ENCODE results near the gene GPX7.
"Not testable (repeated sequence)": the region's sequence is repeated elsewhere in the genome, so short reads cannot be mapped to it uniquely, and the experiment has no call there.

Gene GPX7

DNA sequence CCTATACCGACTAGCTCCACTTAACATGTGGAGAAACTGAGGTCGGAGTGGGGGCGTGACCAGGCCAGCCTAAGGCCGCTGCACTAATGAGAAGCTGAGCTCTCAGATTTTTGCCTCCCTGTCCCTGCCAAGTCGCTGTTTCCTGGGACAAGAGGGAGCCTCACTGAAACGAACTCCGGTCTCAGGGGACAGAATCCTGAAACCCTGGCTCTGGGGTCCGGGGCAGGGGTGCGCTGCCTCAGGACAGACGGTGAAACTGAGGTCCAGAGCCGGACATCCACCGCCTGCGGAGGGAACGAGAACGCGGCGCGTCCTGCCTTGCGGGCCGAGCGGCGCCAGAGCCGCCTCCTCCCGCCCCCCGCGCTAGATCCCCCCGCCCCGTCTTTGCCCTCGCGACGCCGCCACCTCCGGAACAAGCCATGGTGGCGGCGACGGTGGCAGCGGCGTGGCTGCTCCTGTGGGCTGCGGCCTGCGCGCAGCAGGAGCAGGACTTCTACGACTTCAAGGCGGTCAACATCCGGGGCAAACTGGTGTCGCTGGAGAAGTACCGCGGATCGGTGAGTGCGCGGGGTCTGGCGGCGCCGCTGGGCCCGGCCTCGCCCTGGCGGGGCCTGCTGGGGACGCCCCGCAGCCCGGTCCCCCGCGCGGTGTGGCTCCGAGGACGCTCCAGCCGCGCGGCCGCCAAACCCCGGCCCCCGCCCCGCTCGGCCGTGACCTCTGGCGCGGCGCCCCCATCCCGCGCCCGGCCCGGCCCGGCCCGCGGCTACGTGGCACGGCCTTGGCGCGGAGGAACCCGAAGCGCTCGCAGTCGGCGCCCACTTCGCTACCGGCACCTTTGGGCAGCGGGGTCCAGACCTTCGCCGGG is at the start of gene GPX7:
TSS of gene GPX7 (plus strand) at position 381 of the 865 bp plus-strand sequence. CDS start at position 420, 39 bp downstream.
- peak; percentile 24 for DNase-seq (ENCODE audit: low read depth)

DNA sequence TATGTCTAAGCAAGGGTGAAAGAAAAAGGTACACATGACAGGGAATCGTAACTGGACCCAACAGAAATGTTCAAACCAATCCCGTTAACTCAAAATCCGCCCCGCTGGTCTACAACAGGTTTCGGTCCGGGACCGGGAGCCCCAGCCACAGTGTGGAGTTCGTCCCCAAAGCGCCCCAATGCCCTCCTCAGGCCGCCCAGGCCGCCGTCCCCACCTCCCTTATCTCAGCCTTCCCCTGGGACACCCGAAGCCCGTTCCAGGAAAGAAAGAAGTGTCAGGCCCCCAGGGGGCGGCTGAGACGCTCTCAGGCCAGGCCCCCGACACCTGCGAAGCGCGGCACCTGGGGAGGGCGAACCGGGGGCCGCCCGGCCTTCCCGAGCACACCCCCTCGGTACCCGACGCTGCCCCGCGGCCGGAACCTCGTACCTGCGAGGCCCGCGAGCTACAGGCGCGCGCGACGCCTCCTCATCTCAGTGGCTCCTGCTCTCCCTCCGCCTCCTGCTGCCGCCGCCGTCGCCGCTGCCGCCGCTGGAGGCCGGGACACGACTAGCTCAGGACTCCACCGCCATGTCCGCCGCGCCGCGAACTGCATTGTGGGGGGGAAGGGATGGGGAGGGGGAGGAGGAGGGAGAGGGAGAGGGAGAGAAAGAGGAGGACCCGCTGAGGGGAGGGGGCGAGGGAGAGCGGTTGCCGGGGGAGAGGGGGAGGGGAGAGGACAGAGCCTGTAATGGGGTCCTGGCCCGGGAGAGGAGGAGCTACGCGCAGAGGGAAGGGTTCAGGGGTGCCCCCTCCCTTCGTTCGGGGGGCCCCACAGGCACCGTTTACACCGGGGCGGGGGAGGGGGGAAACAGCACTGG is 49.4 kb upstream of the GPX7 start, which contains the start of gene TUT4:
TSS of gene TUT4 (minus strand) at position 588 of the 857 bp plus-strand sequence. CDS start 26,812 bp downstream, outside the sequence.
- DNase-seq (ENCODE audit: low read depth): peak; percentile 42

GRCh38 chr1:52553362-52554266 is 48.6 kb upstream of the GPX7 start:
- DNase-seq (ENCODE audit: low read depth): peak; percentile 69

GRCh38 chr1:52554267-52554640 is 47.9 kb upstream of the GPX7 start:
- no peak for DNase-seq (ENCODE audit: low read depth)

GRCh38 chr1:52554756-52555155 is 47.4 kb upstream of the GPX7 start:
- DNase-seq (ENCODE audit: low read depth): no peak

- no peak for DNase-seq (ENCODE audit: low read depth)
Observed at GRCh38 chr1:52556641-52557360, 45.4 kb upstream of the GPX7 start.

DNA sequence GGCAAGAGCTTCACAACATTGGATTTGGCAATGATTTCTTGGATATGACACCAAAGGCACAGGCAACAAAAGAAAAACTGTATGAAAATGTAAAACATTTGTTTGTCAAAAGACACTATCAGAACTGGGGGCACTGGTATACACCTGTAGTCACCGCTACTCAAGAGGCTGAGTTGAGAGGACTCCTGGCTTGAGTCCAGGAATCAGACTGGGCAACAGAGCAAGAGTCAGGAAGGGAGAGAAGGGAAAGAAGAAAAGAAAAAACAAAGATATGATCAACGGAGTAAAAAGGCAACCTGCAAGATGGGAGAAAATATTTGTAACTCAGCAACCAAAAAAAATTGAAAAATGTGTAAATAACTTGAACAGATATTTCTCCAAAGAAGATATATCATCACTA is 43.2 kb upstream of the GPX7 start:
- no peak for DNase-seq (ENCODE audit: low read depth)

- no peak for DNase-seq (ENCODE audit: low read depth)
Observed at GRCh38 chr1:52559875-52560274, 42.3 kb upstream of the GPX7 start.

DNA sequence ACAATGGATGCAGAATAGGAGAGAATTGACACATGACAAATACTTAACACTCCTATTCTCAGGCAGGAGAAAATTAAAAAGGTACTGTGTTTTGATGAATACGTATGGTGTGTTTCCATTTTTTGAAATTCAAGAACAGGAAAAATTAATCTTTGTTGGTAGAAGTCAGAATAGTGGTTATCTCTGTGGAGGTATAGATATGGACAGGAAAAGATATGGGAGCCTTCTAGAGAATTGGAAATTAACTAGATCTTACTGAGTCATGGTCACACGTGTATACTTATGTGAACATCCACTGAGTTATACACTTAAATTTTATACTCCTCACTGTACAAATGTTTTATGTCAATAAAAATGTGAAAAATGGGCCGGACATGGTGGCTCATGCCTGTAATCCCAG is 39.4 kb upstream of the GPX7 start:
- no peak for DNase-seq (ENCODE audit: low read depth)

DNA sequence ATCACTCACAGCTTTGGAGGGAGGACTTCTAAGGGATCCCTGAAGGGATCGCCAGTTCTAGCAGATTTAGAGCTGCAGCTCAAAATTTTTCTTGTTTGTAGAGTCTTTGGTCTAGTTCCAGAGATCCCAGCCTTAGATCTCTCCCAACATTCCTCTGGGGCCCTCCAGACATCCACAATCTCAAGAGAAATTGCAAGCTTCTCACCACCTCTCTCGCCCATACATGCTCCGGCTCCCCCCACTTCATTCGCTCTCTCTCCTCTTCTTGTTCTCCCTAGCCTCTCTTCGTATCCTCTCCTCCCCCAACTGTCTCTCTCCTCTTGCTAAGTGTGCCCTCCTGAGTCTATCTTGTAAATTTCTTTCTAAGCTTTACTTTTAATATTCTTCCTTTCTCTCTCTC is 34.2 kb upstream of the GPX7 start:
- no peak for DNase-seq (ENCODE audit: low read depth)

GRCh38 chr1:52569449-52570210 is 32.5 kb upstream of the GPX7 start:
- DNase-seq (ENCODE audit: low read depth): no peak

DNA sequence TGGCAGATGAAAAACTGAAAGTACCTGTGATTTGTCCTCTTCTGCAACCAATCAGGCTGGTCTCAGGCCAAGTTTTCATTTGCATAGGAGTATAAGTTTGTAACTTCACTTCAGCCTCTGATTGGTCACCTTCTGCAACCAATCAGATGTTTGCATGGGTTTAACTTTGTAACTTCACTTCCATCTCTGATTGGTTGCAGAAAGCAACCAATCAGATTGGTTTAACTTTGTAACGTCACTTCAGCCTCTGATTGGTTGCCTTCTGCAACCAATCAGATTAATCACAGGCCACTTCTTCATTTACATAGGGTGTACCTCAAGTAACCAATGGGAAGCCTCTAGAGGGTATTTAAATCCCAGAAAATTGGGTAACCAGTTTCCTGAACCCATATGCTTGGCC is 30.4 kb upstream of the GPX7 start:
- no peak for DNase-seq (ENCODE audit: low read depth)

DNA sequence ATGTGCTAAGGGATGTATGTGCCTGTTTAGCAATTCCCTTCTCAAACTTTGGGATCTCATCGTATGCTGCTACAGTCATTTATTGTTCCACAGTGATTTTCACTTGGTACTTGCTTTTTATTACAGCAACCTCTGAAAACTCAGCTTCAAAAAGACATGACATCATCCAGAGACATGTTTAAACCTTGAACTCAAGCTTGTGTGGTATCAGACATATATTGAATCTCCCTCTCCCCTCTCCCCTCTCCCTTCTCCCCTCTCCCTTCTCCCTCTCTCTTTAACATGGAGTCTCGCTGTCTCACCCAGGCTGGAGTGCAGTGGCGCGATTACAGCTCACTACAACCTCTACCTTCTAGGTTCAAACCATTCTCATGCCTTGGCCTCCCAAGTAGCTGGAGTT is 29.8 kb upstream of the GPX7 start:
- DNase-seq (ENCODE audit: low read depth): no peak

GRCh38 chr1:52574594-52574993 is 27.6 kb upstream of the GPX7 start:
- DNase-seq (ENCODE audit: low read depth): peak; percentile 88

- DNase-seq (ENCODE audit: low read depth): no peak
Observed at GRCh38 chr1:52576074-52576473, 26.1 kb upstream of the GPX7 start.

DNA sequence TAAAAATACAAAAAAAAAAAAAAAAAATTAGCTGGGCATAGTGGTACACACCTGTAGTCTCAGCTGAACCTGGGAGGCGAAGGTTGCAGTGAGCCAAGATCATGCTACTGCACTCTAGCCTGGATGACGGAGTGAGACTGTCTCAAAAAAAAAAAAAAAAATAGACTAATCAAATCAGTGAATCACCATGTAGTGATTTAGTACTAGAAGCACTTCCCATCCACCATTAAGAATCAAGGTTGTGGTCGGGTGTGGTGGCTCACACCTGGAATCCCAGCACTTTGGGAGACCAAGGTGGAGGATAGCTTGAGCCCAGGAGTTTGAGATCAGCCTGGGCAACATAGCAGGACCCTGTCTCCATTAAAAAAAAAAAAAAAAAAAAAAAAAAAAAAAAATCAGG is 24.1 kb upstream of the GPX7 start:
- DNase-seq (ENCODE audit: low read depth): not testable (repeated sequence)

DNA sequence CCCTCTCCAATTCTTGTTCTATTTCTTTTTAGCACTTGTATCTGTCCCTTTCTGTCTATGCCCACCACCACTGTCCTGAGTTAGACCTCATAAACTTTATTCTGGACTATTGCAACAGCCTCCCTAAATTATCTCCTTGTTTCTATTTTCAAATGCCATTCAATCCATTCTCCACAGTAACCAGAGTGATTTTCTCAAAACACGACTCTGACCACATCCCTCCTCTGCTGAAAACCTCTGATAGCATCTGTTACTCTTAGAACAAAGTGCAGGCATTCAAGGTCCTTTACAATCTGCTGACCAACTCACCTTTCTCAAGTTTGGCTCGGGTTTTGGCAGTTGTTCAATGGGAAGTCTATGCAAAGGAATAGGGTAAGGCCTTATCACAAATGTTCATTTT is 22.8 kb upstream of the GPX7 start:
- DNase-seq (ENCODE audit: low read depth): no peak

- no peak for DNase-seq (ENCODE audit: low read depth)
Observed at GRCh38 chr1:52580283-52580682, 21.9 kb upstream of the GPX7 start.

- no peak for DNase-seq (ENCODE audit: low read depth)
Observed at GRCh38 chr1:52582116-52582696, 20.0 kb upstream of the GPX7 start.

DNA sequence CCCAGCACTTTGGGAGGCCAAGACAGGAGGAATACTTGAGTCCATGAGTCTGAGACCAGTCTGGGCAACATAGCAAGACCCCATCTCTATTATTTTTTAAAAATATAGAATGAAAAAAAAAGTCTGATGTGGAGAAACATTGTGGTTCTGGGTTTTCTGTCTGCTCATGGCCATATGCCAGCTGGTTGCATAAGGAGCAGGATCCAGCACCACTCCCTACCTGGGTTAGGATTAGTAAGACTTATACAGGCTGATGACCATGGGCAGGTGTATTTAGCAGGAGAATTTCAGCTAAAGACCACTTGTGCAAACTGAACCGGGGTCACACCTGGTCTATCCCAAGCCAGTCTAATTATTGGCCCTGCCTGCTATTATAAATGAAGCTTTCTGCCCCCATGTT is 16.7 kb upstream of the GPX7 start:
- no peak for DNase-seq (ENCODE audit: low read depth)
